Loucy (cell line): ENCODE measurements around the gene ELMOD2.

Source experiments
- H2AFZ ChIP-seq: fragments of 200-600 bp; sonication (generic); 2 replicates; pipeline ENCODE4 v1.6.0; 2016; ENCODE audit warnings: antibody characterized with exemption, mild to moderate bottlenecking, low read length, moderate library complexity
- H3F3A ChIP-seq: fragments of 200-600 bp; 2 replicates; pipeline ENCODE4 v1.6.0; 2016; ENCODE audit warnings: antibody characterized with exemption, low read depth, mild to moderate bottlenecking
- H3K27me3 ChIP-seq: fragments of 200-600 bp; sonication (generic); 2 replicates; pipeline ENCODE4 v1.6.1; 2014; ENCODE audit warnings: low read length, mild to moderate bottlenecking; ENCODE audit not compliant: insufficient read depth, poor library complexity, severe bottlenecking
- H3K36me3 ChIP-seq: fragments of 200-600 bp; sonication (generic); 2 replicates; pipeline ENCODE4 v1.6.1; 2016; ENCODE audit warnings: low read length; ENCODE audit not compliant: insufficient read depth
- H3K4me1 ChIP-seq: fragments of 200-600 bp; sonication (generic); 2 replicates; pipeline ENCODE4 v1.5.1; 2014; ENCODE audit warnings: low read length, mild to moderate bottlenecking; ENCODE audit not compliant: insufficient read depth, poor library complexity, severe bottlenecking
- H3K4me2 ChIP-seq: fragments of 200-600 bp; sonication (generic); 2 replicates; pipeline ENCODE4 v1.6.0; 2014; ENCODE audit warnings: antibody characterized with exemption, low read length, low read depth, mild to moderate bottlenecking; ENCODE audit not compliant: poor library complexity, severe bottlenecking
- H3K4me3 ChIP-seq: fragments of 200-600 bp; sonication (generic); 2 replicates; pipeline ENCODE4 v1.5.1; 2014; ENCODE audit warnings: low read length, mild to moderate bottlenecking, mixed read lengths; ENCODE audit not compliant: poor library complexity, severe bottlenecking
- H3K79me2 ChIP-seq: fragments of 200-600 bp; sonication (generic); 2 replicates; pipeline ENCODE4 v1.6.1; 2014; ENCODE audit warnings: low read length; ENCODE audit not compliant: insufficient read depth
- H3K9ac ChIP-seq: fragments of 200-600 bp; sonication (generic); 2 replicates; pipeline ENCODE4 v1.6.0; 2014; ENCODE audit warnings: mild to moderate bottlenecking, low read depth, low read length, moderate library complexity; ENCODE audit not compliant: poor library complexity, severe bottlenecking
- H3K9me2 ChIP-seq: fragments of 200-600 bp; sonication (generic); replicated peaks from 2 replicates; pipeline ENCODE4 v1.6.1; 2016; ENCODE audit warnings: low read depth, low read length, mixed read lengths
- H3K9me3 ChIP-seq: fragments of 200-600 bp; sonication (generic); 2 replicates; pipeline ENCODE4 v1.6.1; 2014; ENCODE audit warnings: mild to moderate bottlenecking, antibody characterized with exemption, low read length, low read depth; ENCODE audit not compliant: insufficient read depth
- H4K20me1 ChIP-seq: fragments of 200-600 bp; sonication (generic); 2 replicates; pipeline ENCODE4 v1.6.0; 2014; ENCODE audit warnings: antibody characterized with exemption, low read length, mild to moderate bottlenecking; ENCODE audit not compliant: insufficient read depth, poor library complexity, severe bottlenecking
- EZH2phosphoT487 ChIP-seq: fragments of 200-600 bp; IDR thresholded peaks from 2 replicates; pipeline ENCODE4 v1.6.1; 2018; ENCODE audit warnings: antibody characterized with exemption, mild to moderate bottlenecking, moderate library complexity, borderline replicate concordance
- TF ChIP-seq, protein P1 (sequence below): fragments of 200-600 bp; sonication (generic); conservative IDR thresholded peaks from 2 replicates; pipeline ENCODE4 v1.5.1; 2014; ENCODE audit warnings: mild to moderate bottlenecking, antibody characterized with exemption, low read length

Gene ELMOD2

GRCh38 chr4:140529434-140529833 lies 5.5 kb downstream of the ELMOD2 start:
- H3K79me2 ChIP-seq: peaks cover 26% of the 10 kb centered on the region
- H3K9me2 ChIP-seq: no peaks in the 10 kb centered on the region
- TF ChIP-seq EZH2phosphoT487: no peak
- TF ChIP-seq, protein P1, sequence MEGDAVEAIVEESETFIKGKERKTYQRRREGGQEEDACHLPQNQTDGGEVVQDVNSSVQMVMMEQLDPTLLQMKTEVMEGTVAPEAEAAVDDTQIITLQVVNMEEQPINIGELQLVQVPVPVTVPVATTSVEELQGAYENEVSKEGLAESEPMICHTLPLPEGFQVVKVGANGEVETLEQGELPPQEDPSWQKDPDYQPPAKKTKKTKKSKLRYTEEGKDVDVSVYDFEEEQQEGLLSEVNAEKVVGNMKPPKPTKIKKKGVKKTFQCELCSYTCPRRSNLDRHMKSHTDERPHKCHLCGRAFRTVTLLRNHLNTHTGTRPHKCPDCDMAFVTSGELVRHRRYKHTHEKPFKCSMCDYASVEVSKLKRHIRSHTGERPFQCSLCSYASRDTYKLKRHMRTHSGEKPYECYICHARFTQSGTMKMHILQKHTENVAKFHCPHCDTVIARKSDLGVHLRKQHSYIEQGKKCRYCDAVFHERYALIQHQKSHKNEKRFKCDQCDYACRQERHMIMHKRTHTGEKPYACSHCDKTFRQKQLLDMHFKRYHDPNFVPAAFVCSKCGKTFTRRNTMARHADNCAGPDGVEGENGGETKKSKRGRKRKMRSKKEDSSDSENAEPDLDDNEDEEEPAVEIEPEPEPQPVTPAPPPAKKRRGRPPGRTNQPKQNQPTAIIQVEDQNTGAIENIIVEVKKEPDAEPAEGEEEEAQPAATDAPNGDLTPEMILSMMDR: no peak
- peak overlapping the region; percentile 3 for H3K4me2 ChIP-seq
- H3K9me3 ChIP-seq: no peaks in the 10 kb centered on the region
- H4K20me1 ChIP-seq: no peaks in the 10 kb centered on the region
- peaks cover 17% of the 10 kb centered on the region for H3K4me1 ChIP-seq
- no peaks in the 10 kb centered on the region for H3K27me3 ChIP-seq
- no peaks in the 10 kb centered on the region for H3F3A ChIP-seq
- H3K4me3 ChIP-seq: no peak overlapping the region
- no peak overlapping the region for H2AFZ ChIP-seq
- no peak overlapping the region for H3K9ac ChIP-seq
- H3K36me3 ChIP-seq: no peaks in the 10 kb centered on the region

GRCh38 chr4:140533951-140534480 lies 10.0 kb downstream of the ELMOD2 start:
- Histone ChIP-seq H3K36me3 (no peaks in the 10 kb centered on the region; the same call in 1 of the 2 replicates), H4K20me1 (no peaks in the 10 kb centered on the region), H3K9ac (no peak overlapping the region), H2AFZ (no peak overlapping the region), H3K79me2 (no peaks in the 10 kb centered on the region), H3K9me2 (no peaks in the 10 kb centered on the region), H3K4me2 (no peak overlapping the region), H3K4me3 (no peak overlapping the region), H3F3A (no peaks in the 10 kb centered on the region), H3K9me3 (no peaks in the 10 kb centered on the region), H3K27me3 (no peaks in the 10 kb centered on the region), H3K4me1 (no peaks in the 10 kb centered on the region)
- TF ChIP-seq, protein P1: no peak
- no peak for TF ChIP-seq EZH2phosphoT487

DNA sequence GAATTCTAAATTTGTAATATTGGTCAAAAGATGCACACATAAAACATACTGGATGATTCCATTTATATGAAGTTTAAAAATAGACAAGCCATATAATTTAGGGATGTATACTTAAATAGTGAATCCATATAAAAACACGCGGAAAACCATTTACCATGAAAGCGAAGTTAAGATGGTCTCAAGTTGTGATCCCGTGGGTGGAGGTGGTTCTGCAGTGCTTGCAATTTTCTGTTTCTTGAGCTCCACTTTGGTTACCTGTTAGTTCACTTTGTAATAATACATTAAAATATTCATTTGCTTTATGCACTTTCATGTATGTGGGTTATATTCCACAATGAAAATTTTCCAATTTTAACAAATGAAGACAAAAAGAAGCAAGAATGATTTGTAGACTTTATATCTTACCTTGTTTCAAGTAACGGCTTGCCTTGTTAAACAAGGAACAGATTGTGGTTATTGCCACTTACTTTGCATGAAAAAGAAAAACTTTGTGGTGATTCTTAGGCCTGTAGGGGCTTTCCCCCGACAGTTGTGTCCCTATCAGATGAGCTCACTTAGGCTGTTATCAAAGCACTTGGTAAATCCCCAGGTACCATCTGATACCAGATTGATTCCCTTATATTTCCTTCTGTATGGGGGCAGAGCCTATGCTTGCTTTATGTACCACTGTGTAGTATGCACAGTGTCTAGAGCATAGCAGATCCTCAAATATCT lies 32.6 kb downstream of the ELMOD2 start:
- Histone ChIP-seq H3K79me2 (no peaks in the 10 kb centered on the region), H3K36me3 (no peaks in the 10 kb centered on the region), H3K4me3 (no peak overlapping the region), H4K20me1 (no peaks in the 10 kb centered on the region), H3F3A (no peaks in the 10 kb centered on the region), H3K9ac (no peak overlapping the region), H3K4me1 (no peaks in the 10 kb centered on the region), H3K4me2 (no peak overlapping the region), H3K9me2 (no peaks in the 10 kb centered on the region), H3K27me3 (no peaks in the 10 kb centered on the region), H2AFZ (no peak overlapping the region), H3K9me3 (no peaks in the 10 kb centered on the region)
- TF ChIP-seq, protein P1: no peak
- TF ChIP-seq EZH2phosphoT487: no peak
